ENCODE results near the gene APCDD1L. TPM values are rescaled to one million over a fixed set of nuclear protein-coding genes. Genes with fewer than 3 reads are reported as not detected.

The APCDD1L gene
- total RNA-seq, 1 experiment from 2014 or later, result not detected

- H3K9me3 ChIP-seq, result peaks cover 29% of the 10 kb centered on the region
- ChIA-PET CTCF (interaction anchor here (0.5 to 1.5 kb wide), 8 partner anchors 151 to 1650 kb away, joined by 3 to 10 read pairs (median 4); partner anchors contain the start of gene STX16), POLR2A (no interaction called here)
- Mint-ChIP-seq H3K27ac (ENCODE audit: unreplicated experiment) (no peak overlapping the region), H3K4me1 (ENCODE audit: low read depth, unreplicated experiment) (no peaks in the 10 kb centered on the region), H3K9me3 (ENCODE audit: unreplicated experiment) (peaks cover 45% of the 10 kb centered on the region), H3K27me3 (ENCODE audit: insufficient read depth, unreplicated experiment) (peaks cover 3% of the 10 kb centered on the region), H3K36me3 (ENCODE audit: insufficient read depth, unreplicated experiment) (no peaks in the 10 kb centered on the region), H3K4me3 (ENCODE audit: unreplicated experiment) (no peak overlapping the region)
- peak; percentile 26 to 78 for TF ChIP-seq CTCF (IDR thresholded peaks at IDR 0.05; ENCODE audit: insufficient read depth in 1 of 2, low read depth in 1 of 2, low read length in 1 of 2, severe bottlenecking in 1 of 2, unreplicated experiment in 1 of 2)
- H3K4me1 ChIP-seq, result no peaks in the 10 kb centered on the region
- intact Hi-C loops (cut with micrococcal nuclease; ENCODE audit: unreplicated experiment), result loop anchor here (5.0 kb wide), 1 partner anchor 156 kb away; no protein-coding TSS in a partner anchor
- DNase-seq, result peak; percentile 60 to 74
- H3K4me3 ChIP-seq (ENCODE audit: low read depth, low read length), result no peak overlapping the region
- no peaks in the 10 kb centered on the region for H3K36me3 ChIP-seq (ENCODE audit: control insufficient read depth, insufficient read depth, low read length)
- H3K27me3 ChIP-seq (replicated peaks; ENCODE audit: control insufficient read depth, insufficient read depth, low read length), result no peaks in the 10 kb centered on the region
- BruUV-seq (replicated peaks), result no TSS peak
Measured at GRCh38 chr20:58481481-58482021, 33.6 kb downstream of the APCDD1L start.

- H3K27me3 Mint-ChIP-seq (ENCODE audit: insufficient read depth, unreplicated experiment), result peaks cover 3% of the 10 kb centered on the region
- no peak overlapping the region for H3K4me3 Mint-ChIP-seq (ENCODE audit: unreplicated experiment)
- no peaks in the 10 kb centered on the region for H3K36me3 Mint-ChIP-seq (ENCODE audit: insufficient read depth, unreplicated experiment)
- Histone ChIP-seq H3K36me3 (ENCODE audit: control insufficient read depth, insufficient read depth, low read length) (no peaks in the 10 kb centered on the region), H3K9me3 (peaks cover 21% of the 10 kb centered on the region), H3K4me3 (ENCODE audit: low read depth, low read length) (no peak overlapping the region), H3K4me1 (no peaks in the 10 kb centered on the region), H3K27me3 (replicated peaks; ENCODE audit: control insufficient read depth, insufficient read depth, low read length) (no peaks in the 10 kb centered on the region)
- no peak for TF ChIP-seq CTCF (IDR thresholded peaks at IDR 0.05; ENCODE audit: insufficient read depth in 1 of 2, low read depth in 1 of 2, low read length in 1 of 2, severe bottlenecking in 1 of 2, unreplicated experiment in 1 of 2)
- DNase-seq, result peak in 1 of 2 experiments; percentile 24
- no peaks in the 10 kb centered on the region for H3K4me1 Mint-ChIP-seq (ENCODE audit: low read depth, unreplicated experiment)
- intact Hi-C loops (cut with micrococcal nuclease; ENCODE audit: unreplicated experiment), result loop anchor here (5.0 kb wide), 1 partner anchor 157 kb away; no protein-coding TSS in a partner anchor
- no peak overlapping the region for H3K27ac Mint-ChIP-seq (ENCODE audit: unreplicated experiment)
- CTCF ChIA-PET, result interaction anchor here (1.0 to 1.5 kb wide), 4 partner anchors 170 to 1015 kb away, joined by 4 to 10 read pairs (median 6); partner anchors contain the start of gene STX16
- POLR2A ChIA-PET, result no interaction called here
- peaks cover 39% of the 10 kb centered on the region for H3K9me3 Mint-ChIP-seq (ENCODE audit: unreplicated experiment)
- BruUV-seq (replicated peaks), result no TSS peak
Measured at GRCh38 chr20:58480551-58481336, 34.5 kb downstream of the APCDD1L start.

GRCh38 chr20:58479726-58480440, 35.3 kb downstream of the APCDD1L start:
- BruUV-seq (replicated peaks), result no TSS peak
- Mint-ChIP-seq H3K4me3 (ENCODE audit: unreplicated experiment) (no peak overlapping the region), H3K36me3 (ENCODE audit: insufficient read depth, unreplicated experiment) (no peaks in the 10 kb centered on the region), H3K27me3 (ENCODE audit: insufficient read depth, unreplicated experiment) (peaks cover 3% of the 10 kb centered on the region), H3K9me3 (ENCODE audit: unreplicated experiment) (peaks cover 30% of the 10 kb centered on the region), H3K27ac (ENCODE audit: unreplicated experiment) (no peak overlapping the region), H3K4me1 (ENCODE audit: low read depth, unreplicated experiment) (no peaks in the 10 kb centered on the region)
- peak in 1 of 2 experiments; percentile 37 for DNase-seq
- Histone ChIP-seq H3K27me3 (replicated peaks; ENCODE audit: control insufficient read depth, insufficient read depth, low read length) (no peaks in the 10 kb centered on the region), H3K36me3 (ENCODE audit: control insufficient read depth, insufficient read depth, low read length) (no peaks in the 10 kb centered on the region), H3K4me1 (no peaks in the 10 kb centered on the region), H3K9me3 (peaks cover 12% of the 10 kb centered on the region), H3K4me3 (ENCODE audit: low read depth, low read length) (no peak overlapping the region)
- ChIA-PET CTCF (interaction anchor here (0.6 kb wide), 1 partner anchor 924 kb away, joined by 6 read pairs; no protein-coding TSS in a partner anchor), POLR2A (no interaction called here)
- no peak for TF ChIP-seq CTCF (IDR thresholded peaks at IDR 0.05; ENCODE audit: insufficient read depth in 1 of 2, low read depth in 1 of 2, low read length in 1 of 2, severe bottlenecking in 1 of 2, unreplicated experiment in 1 of 2)
- intact Hi-C loops (cut with micrococcal nuclease; ENCODE audit: unreplicated experiment), result loop anchor here (5.0 to 10.0 kb wide), 2 partner anchors 157 to 355 kb away; no protein-coding TSS in a partner anchor
